SH-SY5Y (cell line): ENCODE results near the gene SEPHS2.

Experiments
- GATA2 ChIP-seq: IDR thresholded peaks from 2 replicates; pipeline ENCODE4 v1.6.1; 2011; ENCODE audit warnings: mild to moderate bottlenecking, low read depth, low read length
- GATA3 ChIP-seq: IDR thresholded peaks from 2 replicates; pipeline ENCODE4 v1.6.1; 2011; ENCODE audit warnings: low read depth, mild to moderate bottlenecking, low read length, moderate library complexity

Gene SEPHS2

GRCh38 chr16:30449116-30449435 lies 3.4 kb upstream of the SEPHS2 start:
- TF ChIP-seq GATA3 (no peak), GATA2 (no peak)

DNA sequence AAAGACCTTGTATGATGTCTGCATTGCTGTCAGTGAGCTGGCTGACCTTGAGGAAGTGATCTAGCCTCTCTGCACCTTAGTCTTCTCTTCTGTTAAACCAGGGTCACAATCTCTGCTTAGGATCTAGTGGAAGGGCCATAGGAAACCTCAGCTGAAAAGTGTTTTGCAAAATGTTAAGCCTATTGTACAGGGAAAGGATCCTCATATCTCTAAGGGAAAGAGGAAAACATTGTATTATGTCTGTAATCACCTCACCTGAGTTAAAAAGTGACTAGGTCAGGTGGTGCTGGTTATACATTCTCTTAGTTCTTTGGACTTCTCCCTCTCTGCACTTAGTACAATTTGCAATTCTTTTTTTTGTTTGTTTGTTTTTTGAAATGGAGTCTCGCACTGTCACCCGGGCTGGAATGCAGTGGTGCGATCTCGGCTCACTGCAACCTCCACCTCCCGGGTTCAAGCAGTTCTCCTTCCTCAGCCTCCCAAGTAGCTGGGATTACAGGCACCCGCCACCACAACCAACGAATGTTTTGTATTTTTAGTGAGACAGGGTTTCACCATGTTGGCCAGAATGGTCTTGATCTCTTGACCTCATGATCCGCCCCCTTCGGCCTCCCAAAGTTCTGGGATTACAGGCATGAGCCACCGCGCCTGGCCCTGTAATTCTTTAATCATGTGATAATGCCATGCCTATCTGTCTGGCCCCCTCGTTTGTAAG lies 2.0 kb upstream of the SEPHS2 start:
- no peak for TF ChIP-seq GATA2

DNA sequence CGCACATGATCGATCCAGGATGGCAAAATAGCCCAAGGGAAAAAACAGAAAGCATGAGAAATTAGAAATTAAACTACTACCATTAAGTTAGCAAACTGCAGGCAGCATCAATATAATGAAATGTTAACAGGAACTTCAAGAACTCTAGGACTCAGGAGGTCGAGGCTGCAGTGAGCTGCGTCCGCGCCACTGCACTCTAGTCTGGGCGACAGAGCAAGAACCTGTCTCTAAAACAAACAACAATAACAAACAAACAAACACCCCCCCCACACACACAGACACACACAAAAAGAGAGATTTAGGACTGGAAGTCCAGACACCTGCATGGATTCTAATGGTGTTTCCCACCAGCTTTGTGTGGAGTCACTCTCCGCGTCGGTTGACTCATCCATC lies 525 bp upstream of the SEPHS2 start:
- TF ChIP-seq GATA3: no peak

GRCh38 chr16:30445149-30445407 lies 596 bp downstream of the SEPHS2 start:
- no peak for TF ChIP-seq GATA3
- TF ChIP-seq GATA2: no peak

DNA sequence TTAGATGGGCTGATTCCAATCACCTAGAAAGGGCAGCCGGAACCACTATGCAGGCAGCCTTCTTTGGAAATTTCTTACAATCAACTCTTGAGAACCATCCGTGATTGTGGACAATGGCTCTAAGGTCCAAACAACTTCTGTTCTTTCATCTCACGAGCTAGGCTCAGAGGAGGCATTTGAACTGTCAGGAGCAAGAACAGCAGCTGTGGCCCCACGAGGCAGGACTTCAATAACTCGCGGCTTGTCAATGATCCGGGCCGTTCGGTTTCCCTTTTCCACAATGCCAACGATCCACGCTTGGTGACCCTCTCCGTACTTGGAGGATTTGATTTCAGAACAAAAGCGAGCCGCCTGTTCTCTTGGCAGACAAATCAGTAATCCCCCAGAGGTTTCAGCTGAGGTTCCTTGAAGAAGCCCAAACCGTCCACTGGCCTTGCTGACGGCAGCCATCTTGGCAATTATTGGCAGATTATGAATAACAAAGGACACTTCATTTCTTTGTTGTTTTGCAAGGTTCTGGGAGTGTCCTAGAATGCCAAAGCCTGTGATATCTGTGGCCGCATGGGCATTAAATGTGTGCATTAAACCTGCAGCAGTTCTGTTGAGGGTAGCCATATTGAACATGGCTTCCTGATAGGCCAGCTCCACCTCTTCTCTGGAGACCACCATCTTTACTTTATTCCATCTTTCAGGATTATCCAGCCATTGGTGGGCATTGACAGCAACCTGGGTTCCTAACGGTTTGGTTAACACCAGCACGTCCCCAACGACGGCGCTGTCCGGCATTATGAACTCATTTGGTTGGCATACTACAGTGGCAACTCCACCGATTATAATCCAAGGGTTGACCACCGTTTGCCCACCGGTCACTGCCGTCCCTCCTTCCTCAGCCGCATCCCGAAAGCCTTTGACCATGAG lies 1.2 kb downstream of the SEPHS2 start:
- TF ChIP-seq GATA2: no peak

DNA sequence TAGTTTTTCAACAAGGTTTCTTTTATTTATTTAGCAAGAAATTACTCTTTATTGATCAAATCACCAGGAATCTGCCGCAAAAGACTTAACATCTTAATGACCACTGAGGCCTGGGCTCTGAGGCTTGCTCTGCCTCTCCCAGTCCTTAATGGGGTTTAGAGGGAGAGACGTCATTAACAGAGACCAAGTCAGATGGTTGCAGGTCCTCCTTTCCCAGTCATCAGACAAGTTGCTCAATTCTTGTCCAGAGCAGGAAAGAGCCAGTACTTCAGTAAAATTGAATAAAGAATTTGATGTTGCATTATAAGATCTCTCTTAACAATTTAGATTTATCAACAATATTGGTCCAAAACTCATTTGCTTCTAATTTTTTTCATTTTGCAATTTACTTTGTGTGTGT lies 2.0 kb downstream of the SEPHS2 start:
- TF ChIP-seq GATA2 (no peak), GATA3 (no peak)

- TF ChIP-seq GATA3 (no peak), GATA2 (no peak)
Observed at GRCh38 chr16:30439720-30440348, 5.8 kb downstream of the SEPHS2 start.

GRCh38 chr16:30438835-30439234 lies 6.8 kb downstream of the SEPHS2 start:
- TF ChIP-seq GATA3: no peak
- no peak for TF ChIP-seq GATA2

GRCh38 chr16:30437511-30438046 lies 8.1 kb downstream of the SEPHS2 start:
- TF ChIP-seq GATA2: no peak
- no peak for TF ChIP-seq GATA3

- TF ChIP-seq GATA2 (no peak), GATA3 (no peak)
Observed at GRCh38 chr16:30434852-30435251, 10.8 kb downstream of the SEPHS2 start.

DNA sequence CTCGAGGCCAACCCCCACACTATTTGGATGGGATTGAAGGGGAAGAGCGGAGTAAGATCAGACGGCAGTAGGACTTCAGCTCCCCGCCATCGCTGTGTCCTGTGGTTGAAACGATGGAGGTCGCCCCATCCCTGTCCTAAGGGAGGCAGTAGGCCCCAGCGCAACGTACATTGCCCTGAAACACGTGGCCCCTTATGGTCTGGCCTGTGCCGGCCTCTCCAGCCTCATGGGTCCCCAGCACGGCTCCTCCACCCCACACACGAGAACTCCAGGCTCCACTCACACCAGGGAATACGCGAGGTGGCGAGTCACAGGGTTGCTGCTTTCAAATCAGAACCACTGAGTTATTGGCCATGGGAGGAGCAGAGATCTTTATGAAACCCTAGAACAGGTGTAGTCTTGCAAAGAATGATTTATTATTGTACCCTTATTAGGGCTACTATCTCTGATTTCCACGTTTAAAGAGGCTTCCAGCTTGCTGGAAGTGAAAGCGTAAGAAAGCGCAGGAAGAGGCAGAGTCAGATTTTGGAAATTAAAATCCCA lies 15.2 kb downstream of the SEPHS2 start:
- TF ChIP-seq GATA2 (no peak), GATA3 (no peak)

- TF ChIP-seq GATA3: no peak
- no peak for TF ChIP-seq GATA2
Observed at GRCh38 chr16:30429678-30430427, 15.8 kb downstream of the SEPHS2 start, which contains the start of gene DCTPP1. DCTPP1 (minus strand) TSS chr16:30430030; CDS start chr16:30429980, 50 bp downstream.

GRCh38 chr16:30429418-30429677 lies 16.3 kb downstream of the SEPHS2 start:
- TF ChIP-seq GATA3: no peak
- no peak for TF ChIP-seq GATA2

- no peak for TF ChIP-seq GATA3
- TF ChIP-seq GATA2: no peak
Observed at GRCh38 chr16:30428055-30428454, 17.6 kb downstream of the SEPHS2 start.

DNA sequence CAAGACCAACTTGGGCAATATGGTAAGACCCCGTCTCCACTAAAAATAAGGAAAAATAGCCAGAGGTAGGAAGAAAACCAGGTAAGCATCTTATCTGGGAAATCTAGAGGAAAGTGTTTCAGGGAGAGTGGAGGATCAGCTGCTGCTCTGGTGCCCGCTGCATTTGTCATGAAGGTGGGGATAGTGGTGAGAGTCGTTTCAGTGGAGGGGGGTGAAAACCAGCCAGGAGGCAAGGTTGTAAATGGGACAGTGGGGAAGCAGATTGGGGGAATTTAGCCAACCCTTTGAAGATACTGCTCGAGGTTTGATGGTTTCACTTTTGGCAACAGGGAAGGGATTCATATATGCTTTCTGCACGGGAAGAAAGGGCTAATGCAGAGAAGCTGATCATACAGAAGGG lies 24.7 kb downstream of the SEPHS2 start:
- no peak for TF ChIP-seq GATA3
- no peak for TF ChIP-seq GATA2
